ENCODE results near the gene PRR22.

DNA sequence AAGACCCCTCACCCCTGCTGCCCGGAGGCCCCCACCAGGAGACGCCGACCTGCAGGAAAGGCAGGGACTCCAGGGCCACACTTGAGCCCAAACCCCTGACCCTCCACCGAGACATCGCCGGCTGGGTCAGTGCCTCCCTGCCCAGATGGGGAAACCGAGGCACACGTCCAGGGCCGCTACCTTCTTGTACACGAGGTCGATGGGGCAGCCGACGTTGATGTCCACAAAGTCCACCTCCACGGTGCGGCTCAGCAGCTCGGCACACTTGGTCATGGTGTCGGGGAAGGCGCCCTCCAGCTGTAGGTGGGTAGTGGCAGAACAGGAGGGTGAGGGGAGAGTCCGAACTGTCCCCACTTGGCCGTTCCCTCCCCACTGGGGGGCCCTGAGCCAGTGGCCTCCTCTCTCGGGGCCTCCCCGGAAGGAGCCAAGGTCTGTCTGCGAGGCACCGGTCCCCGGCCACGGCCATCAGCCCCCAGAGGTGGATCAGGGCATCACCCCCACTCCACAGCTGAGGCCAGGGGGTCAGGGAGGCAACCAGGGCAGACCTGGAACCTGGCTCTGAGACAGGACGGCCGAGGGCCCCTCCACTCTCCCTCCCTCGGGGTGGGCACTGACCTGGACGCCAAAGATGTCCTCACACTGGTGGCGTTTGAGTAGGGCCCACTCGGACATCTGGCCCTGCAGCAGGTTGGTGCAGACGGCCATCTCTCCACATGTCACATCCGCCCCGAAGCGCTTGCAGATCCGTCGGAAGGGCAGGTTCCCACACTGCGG lies 3.0 kb upstream of the PRR22 start:
- no peak for TF ChIP-seq POLR2A (IDR thresholded peaks at IDR 0.05)
- TF ChIP-seq, protein P1, sequence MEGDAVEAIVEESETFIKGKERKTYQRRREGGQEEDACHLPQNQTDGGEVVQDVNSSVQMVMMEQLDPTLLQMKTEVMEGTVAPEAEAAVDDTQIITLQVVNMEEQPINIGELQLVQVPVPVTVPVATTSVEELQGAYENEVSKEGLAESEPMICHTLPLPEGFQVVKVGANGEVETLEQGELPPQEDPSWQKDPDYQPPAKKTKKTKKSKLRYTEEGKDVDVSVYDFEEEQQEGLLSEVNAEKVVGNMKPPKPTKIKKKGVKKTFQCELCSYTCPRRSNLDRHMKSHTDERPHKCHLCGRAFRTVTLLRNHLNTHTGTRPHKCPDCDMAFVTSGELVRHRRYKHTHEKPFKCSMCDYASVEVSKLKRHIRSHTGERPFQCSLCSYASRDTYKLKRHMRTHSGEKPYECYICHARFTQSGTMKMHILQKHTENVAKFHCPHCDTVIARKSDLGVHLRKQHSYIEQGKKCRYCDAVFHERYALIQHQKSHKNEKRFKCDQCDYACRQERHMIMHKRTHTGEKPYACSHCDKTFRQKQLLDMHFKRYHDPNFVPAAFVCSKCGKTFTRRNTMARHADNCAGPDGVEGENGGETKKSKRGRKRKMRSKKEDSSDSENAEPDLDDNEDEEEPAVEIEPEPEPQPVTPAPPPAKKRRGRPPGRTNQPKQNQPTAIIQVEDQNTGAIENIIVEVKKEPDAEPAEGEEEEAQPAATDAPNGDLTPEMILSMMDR (IDR thresholded peaks at IDR 0.05) = no peak

Data from lower leg skin (tissue), 3 donors.